Measurements from ENCODE around the gene LETM1. TPM values are rescaled to one million over a fixed set of nuclear protein-coding genes. Genes with fewer than 3 reads are reported as not detected.

Gene LETM1
- total RNA-seq, 2 experiments from 2014 or later = 58.3 to 66.8 TPM

DNA sequence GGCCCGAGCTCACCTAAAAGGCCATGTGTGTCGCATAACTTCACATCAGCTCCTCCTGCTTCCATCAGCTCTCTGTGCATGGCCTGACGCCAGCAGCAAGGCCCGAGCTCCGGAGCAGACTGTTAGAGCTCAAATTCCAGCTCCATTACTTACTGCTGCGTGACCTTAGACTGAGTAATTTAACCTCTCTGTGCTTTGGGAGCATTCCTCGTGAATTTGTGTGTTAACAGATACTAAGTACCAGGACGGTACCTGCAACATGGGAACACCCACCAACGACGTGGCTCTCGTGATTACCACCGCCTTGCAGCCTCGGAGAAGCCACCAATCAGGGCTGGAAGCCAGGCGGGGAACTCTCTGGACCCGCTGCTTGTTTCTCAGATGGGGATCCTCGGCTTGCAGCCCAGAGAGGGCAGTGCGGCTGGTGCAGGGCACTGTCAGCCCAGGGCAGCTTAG, 12.9 kb downstream of the LETM1 start:
- H3K4me2 ChIP-seq (ENCODE audit: low read length) = no peak overlapping the region
- CTCF ChIA-PET (ENCODE audit: unreplicated experiment) = no interaction called here
- no peak for TF ChIP-seq EZH2phosphoT487 (IDR thresholded peaks at IDR 0.05; ENCODE audit: borderline replicate concordance, low read depth, low read length)
- TF ChIP-seq, protein P1, sequence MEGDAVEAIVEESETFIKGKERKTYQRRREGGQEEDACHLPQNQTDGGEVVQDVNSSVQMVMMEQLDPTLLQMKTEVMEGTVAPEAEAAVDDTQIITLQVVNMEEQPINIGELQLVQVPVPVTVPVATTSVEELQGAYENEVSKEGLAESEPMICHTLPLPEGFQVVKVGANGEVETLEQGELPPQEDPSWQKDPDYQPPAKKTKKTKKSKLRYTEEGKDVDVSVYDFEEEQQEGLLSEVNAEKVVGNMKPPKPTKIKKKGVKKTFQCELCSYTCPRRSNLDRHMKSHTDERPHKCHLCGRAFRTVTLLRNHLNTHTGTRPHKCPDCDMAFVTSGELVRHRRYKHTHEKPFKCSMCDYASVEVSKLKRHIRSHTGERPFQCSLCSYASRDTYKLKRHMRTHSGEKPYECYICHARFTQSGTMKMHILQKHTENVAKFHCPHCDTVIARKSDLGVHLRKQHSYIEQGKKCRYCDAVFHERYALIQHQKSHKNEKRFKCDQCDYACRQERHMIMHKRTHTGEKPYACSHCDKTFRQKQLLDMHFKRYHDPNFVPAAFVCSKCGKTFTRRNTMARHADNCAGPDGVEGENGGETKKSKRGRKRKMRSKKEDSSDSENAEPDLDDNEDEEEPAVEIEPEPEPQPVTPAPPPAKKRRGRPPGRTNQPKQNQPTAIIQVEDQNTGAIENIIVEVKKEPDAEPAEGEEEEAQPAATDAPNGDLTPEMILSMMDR (conservative IDR thresholded peaks at IDR 0.05; ENCODE audit: low read length) = no peak
- no peaks in the 10 kb centered on the region for H3K9me3 ChIP-seq (ENCODE audit: low read length)
- H3K27ac ChIP-seq (ENCODE audit: low read depth, low read length, poor library complexity, severe bottlenecking) = no peak overlapping the region
- H4K20me1 ChIP-seq (ENCODE audit: insufficient read depth, low read length) = no peaks in the 10 kb centered on the region
- peaks cover 85% of the 10 kb centered on the region for H3K36me3 ChIP-seq (ENCODE audit: insufficient read depth, low read length)
- H2AFZ ChIP-seq (ENCODE audit: low read length) = no peak overlapping the region
- H3K4me3 ChIP-seq (ENCODE audit: low read depth, low read length, poor library complexity, severe bottlenecking) = no peak overlapping the region
- H3K79me2 ChIP-seq (ENCODE audit: insufficient read depth, low read depth, low read length) = no peaks in the 10 kb centered on the region
- no peaks in the 10 kb centered on the region for H3K9me2 ChIP-seq (ENCODE audit: insufficient read depth, low read length)
- no peak for DNase-seq (ENCODE audit: low spot score)
- POLR2A ChIA-PET = interaction anchor here (0.5 kb wide), 2 partner anchors 389 to 1130 kb away, joined by 3 to 4 read pairs; no protein-coding TSS in a partner anchor
- BruUV-seq (replicated peaks) = no TSS peak
- peaks cover 6% of the 10 kb centered on the region for H3K4me1 ChIP-seq (ENCODE audit: insufficient read depth, low read length, poor library complexity, severe bottlenecking)
- intact Hi-C loops (cut with micrococcal nuclease; ENCODE audit: unreplicated experiment) = no loop called here

DNA sequence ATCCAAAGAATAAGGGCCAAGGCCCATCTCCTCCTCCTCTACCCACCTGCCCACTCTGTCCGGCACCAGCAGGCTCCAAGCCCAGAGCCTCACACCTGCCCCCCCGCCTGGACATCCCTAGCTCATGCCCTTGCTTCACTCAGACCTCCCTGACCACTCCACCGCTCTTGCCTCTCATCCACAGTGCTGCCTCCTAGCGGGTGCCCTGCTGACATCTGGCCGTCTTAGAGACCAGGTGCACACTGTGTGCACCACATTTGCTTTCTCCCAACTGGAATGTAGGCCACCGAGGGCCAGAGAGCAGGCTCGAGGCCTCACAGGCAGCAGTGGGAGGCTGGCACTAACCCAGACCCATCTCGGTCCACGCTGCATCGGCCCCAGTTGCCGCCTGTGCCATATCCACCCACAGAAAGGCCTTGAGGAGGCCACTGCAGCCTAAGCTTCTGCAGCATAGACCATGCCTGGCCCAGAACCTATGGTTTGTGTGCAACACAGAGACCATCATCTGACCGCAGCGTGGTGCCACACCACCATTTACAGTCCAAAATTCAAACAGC, 13.5 kb downstream of the LETM1 start:
- ChIA-PET CTCF (ENCODE audit: unreplicated experiment) (no interaction called here), POLR2A (interaction anchor here (0.5 kb wide), 2 partner anchors 390 to 1129 kb away, joined by 3 to 4 read pairs; no protein-coding TSS in a partner anchor)
- Histone ChIP-seq H3K36me3 (ENCODE audit: insufficient read depth, low read length) (peaks cover 81% of the 10 kb centered on the region), H3K4me3 (ENCODE audit: low read depth, low read length, poor library complexity, severe bottlenecking) (no peak overlapping the region), H4K20me1 (ENCODE audit: insufficient read depth, low read length) (no peaks in the 10 kb centered on the region), H3K4me1 (ENCODE audit: insufficient read depth, low read length, poor library complexity, severe bottlenecking) (peaks cover 6% of the 10 kb centered on the region), H2AFZ (ENCODE audit: low read length) (no peak overlapping the region), H3K27ac (ENCODE audit: low read depth, low read length, poor library complexity, severe bottlenecking) (no peak overlapping the region), H3K4me2 (ENCODE audit: low read length) (no peak overlapping the region), H3K79me2 (ENCODE audit: insufficient read depth, low read depth, low read length) (no peaks in the 10 kb centered on the region), H3K9me2 (ENCODE audit: insufficient read depth, low read length) (no peaks in the 10 kb centered on the region), H3K9me3 (ENCODE audit: low read length) (no peaks in the 10 kb centered on the region)
- intact Hi-C loops (cut with micrococcal nuclease; ENCODE audit: unreplicated experiment) = no loop called here
- BruUV-seq (replicated peaks) = no TSS peak
- no peak for DNase-seq (ENCODE audit: low spot score)
- no peak for TF ChIP-seq EZH2phosphoT487 (IDR thresholded peaks at IDR 0.05; ENCODE audit: borderline replicate concordance, low read depth, low read length)
- TF ChIP-seq, protein P1 (conservative IDR thresholded peaks at IDR 0.05; ENCODE audit: low read length) = 0 out of 2 replicates have a peak, but pooled peaks have one; percentile 19

DNA sequence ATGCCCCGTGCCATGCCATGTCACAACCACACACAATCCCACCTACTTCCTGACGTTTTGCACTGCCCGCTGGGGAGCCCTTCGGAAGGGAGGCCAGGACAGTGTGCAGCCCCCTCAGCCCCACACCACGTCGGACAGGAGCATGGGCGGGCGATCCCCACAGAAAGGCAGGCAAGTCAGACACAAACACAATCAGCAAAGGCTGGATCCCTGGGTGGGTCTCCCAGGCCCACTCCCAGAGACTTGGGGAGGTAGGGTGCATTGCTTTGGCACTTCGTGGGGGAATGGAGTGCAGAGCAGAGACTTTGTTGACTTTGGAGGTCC, 14.1 kb downstream of the LETM1 start:
- no TSS peak for BruUV-seq (replicated peaks)
- no peak overlapping the region for H3K27ac ChIP-seq (ENCODE audit: low read depth, low read length, poor library complexity, severe bottlenecking)
- ChIA-PET POLR2A (no interaction called here), CTCF (ENCODE audit: unreplicated experiment) (no interaction called here)
- no peak overlapping the region for H2AFZ ChIP-seq (ENCODE audit: low read length)
- H3K4me1 ChIP-seq (ENCODE audit: insufficient read depth, low read length, poor library complexity, severe bottlenecking) = peaks cover 6% of the 10 kb centered on the region
- H3K36me3 ChIP-seq (ENCODE audit: insufficient read depth, low read length) = peaks cover 81% of the 10 kb centered on the region
- H3K9me2 ChIP-seq (ENCODE audit: insufficient read depth, low read length) = no peaks in the 10 kb centered on the region
- H3K79me2 ChIP-seq (ENCODE audit: insufficient read depth, low read depth, low read length) = no peaks in the 10 kb centered on the region
- H3K4me2 ChIP-seq (ENCODE audit: low read length) = no peak overlapping the region
- DNase-seq (ENCODE audit: low spot score) = no peak
- no peak overlapping the region for H3K4me3 ChIP-seq (ENCODE audit: low read depth, low read length, poor library complexity, severe bottlenecking)
- no peaks in the 10 kb centered on the region for H4K20me1 ChIP-seq (ENCODE audit: insufficient read depth, low read length)
- no peaks in the 10 kb centered on the region for H3K9me3 ChIP-seq (ENCODE audit: low read length)
- intact Hi-C loops (cut with micrococcal nuclease; ENCODE audit: unreplicated experiment) = no loop called here
- TF ChIP-seq, protein P1 (conservative IDR thresholded peaks at IDR 0.05; ENCODE audit: low read length) = no peak
- TF ChIP-seq EZH2phosphoT487 (IDR thresholded peaks at IDR 0.05; ENCODE audit: borderline replicate concordance, low read depth, low read length) = no peak

Data from OCI-LY7 (cell line).